WTC11 (cell line): Measurements from ENCODE around the gene RAB6A. TPM values are rescaled to one million over a fixed set of nuclear protein-coding genes. Genes with fewer than 3 reads are reported as not detected.

ENCODE experiments used
- ATAC-seq: fragments of 200-7000 bp; cut with Tn5 transposase; 2 replicates; pipeline ENCODE4 v1.10.0; 2021; ENCODE audit warnings: mild to moderate bottlenecking, moderate library complexity
- CTCF ChIA-PET: fragments of 300-600 bp; sonication (Branson Sonifier 250); formaldehyde crosslinking; loops from one replicate; lab custom pipeline; 2021; ENCODE audit warnings: antibody characterized with exemption; lab: Charles Lee
- POLR2A ChIA-PET: fragments of 350-600 bp; sonication (Branson Sonifier 250); formaldehyde crosslinking; loops from one replicate; lab custom pipeline; 2021; ENCODE audit warnings: antibody characterized with exemption; lab: Charles Lee
- DNase-seq: peaks from one replicate; pipeline ENCODE4 v3.0.0; 2021; ENCODE audit warnings: low spot score
- H3K27ac Mint-ChIP-seq: 2 replicates; pipeline ENCODE4 v1.8.0; 2021; ENCODE audit warnings: mixed read lengths
- H3K27me3 Mint-ChIP-seq: 2 replicates; pipeline ENCODE4 v1.8.0; 2021; ENCODE audit warnings: low read depth, mild to moderate bottlenecking, moderate library complexity, mixed read lengths
- H3K36me3 Mint-ChIP-seq: 2 replicates; pipeline ENCODE4 v1.8.0; 2021; ENCODE audit warnings: mixed read lengths
- H3K4me1 Mint-ChIP-seq: 2 replicates; pipeline ENCODE4 v1.8.0; 2022; ENCODE audit warnings: mixed read lengths
- H3K4me3 Mint-ChIP-seq: 2 replicates; pipeline ENCODE4 v1.8.0; 2021; ENCODE audit warnings: mild to moderate bottlenecking, moderate library complexity, mixed read lengths
- H3K9me3 Mint-ChIP-seq: 2 replicates; pipeline ENCODE4 v1.8.0; 2021; ENCODE audit warnings: mixed read lengths
- AFF4 ChIP-seq: sonication (generic); formaldehyde crosslinking; IDR thresholded peaks from 2 replicates; pipeline ENCODE4 v1.8.1; 2023; ENCODE audit warnings: mild to moderate bottlenecking, missing genetic modification reagents, borderline replicate concordance
- CDX4 ChIP-seq: fragments of 250-450 bp; sonication (Bioruptor Pico); IDR thresholded peaks from 2 replicates; pipeline ENCODE4 v1.9.0; 2021; ENCODE audit warnings: moderate library complexity, mild to moderate bottlenecking, inconsistent platforms, borderline replicate concordance
- CREB1 ChIP-seq: sonication (generic); formaldehyde crosslinking; IDR thresholded peaks from 2 replicates; pipeline ENCODE4 v1.8.0; 2023; ENCODE audit warnings: mild to moderate bottlenecking, missing genetic modification reagents
- EMX1 ChIP-seq: fragments of 250-450 bp; sonication (Bioruptor Pico); IDR thresholded peaks from 2 replicates; pipeline ENCODE4 v1.8.0; 2021; ENCODE audit warnings: mild to moderate bottlenecking
- ETV6 ChIP-seq: sonication (generic); formaldehyde crosslinking; IDR thresholded peaks from 2 replicates; pipeline ENCODE4 v1.8.1; 2022; ENCODE audit warnings: mild to moderate bottlenecking, missing genetic modification reagents
- GRHL2 ChIP-seq: fragments of 250-450 bp; sonication (Bioruptor Pico); IDR thresholded peaks from 2 replicates; pipeline ENCODE4 v1.8.0; 2022; ENCODE audit warnings: mild to moderate bottlenecking, moderate library complexity; ENCODE audit not compliant: insufficient replicate concordance, severe bottlenecking
- GTF2I ChIP-seq: fragments of 250-450 bp; sonication (Bioruptor Pico); conservative IDR thresholded peaks from 2 replicates; pipeline ENCODE4 v1.4.0; 2021; ENCODE audit warnings: mild to moderate bottlenecking
- IRF2 ChIP-seq: sonication (generic); formaldehyde crosslinking; IDR thresholded peaks from 2 replicates; pipeline ENCODE4 v1.8.0; 2022; ENCODE audit warnings: low read depth, missing genetic modification reagents, borderline replicate concordance
- JAZF1 ChIP-seq: fragments of 250-450 bp; sonication (Bioruptor Pico); IDR thresholded peaks from 2 replicates; pipeline ENCODE4 v1.9.0; 2021; ENCODE audit warnings: moderate library complexity, mild to moderate bottlenecking, inconsistent platforms
- KAT7 ChIP-seq: sonication (generic); formaldehyde crosslinking; IDR thresholded peaks from 2 replicates; pipeline ENCODE4 v1.8.1; 2023; ENCODE audit warnings: missing genetic modification reagents, mild to moderate bottlenecking, borderline replicate concordance
- NR1H2 ChIP-seq: sonication (generic); formaldehyde crosslinking; IDR thresholded peaks from 2 replicates; pipeline ENCODE4 v1.9.0; 2021; ENCODE audit warnings: mild to moderate bottlenecking, moderate library complexity, missing genetic modification reagents
- PRRX2 ChIP-seq: fragments of 250-450 bp; sonication (Bioruptor Pico); IDR thresholded peaks from 2 replicates; pipeline ENCODE4 v1.8.0; 2021; ENCODE audit warnings: mild to moderate bottlenecking
- SMAD4 ChIP-seq: sonication (generic); formaldehyde crosslinking; IDR thresholded peaks from 2 replicates; pipeline ENCODE4 v1.8.0; 2022; ENCODE audit warnings: mild to moderate bottlenecking, missing genetic modification reagents
- SOX15 ChIP-seq: fragments of 250-450 bp; sonication (Bioruptor Pico); IDR thresholded peaks from 2 replicates; pipeline ENCODE4 v1.9.0; 2021; ENCODE audit warnings: mild to moderate bottlenecking
- SP1 ChIP-seq: sonication (generic); formaldehyde crosslinking; conservative IDR thresholded peaks from 2 replicates; pipeline ENCODE4 v1.8.1; 2022; ENCODE audit warnings: missing genetic modification reagents
- TP53 ChIP-seq: sonication (generic); formaldehyde crosslinking; IDR thresholded peaks from 2 replicates; pipeline ENCODE4 v1.8.1; 2023; ENCODE audit warnings: mild to moderate bottlenecking, missing genetic modification reagents
- USF2 ChIP-seq: sonication (generic); formaldehyde crosslinking; IDR thresholded peaks from 2 replicates; pipeline ENCODE4 v1.8.1; 2023; ENCODE audit warnings: mild to moderate bottlenecking, missing genetic modification reagents, moderate library complexity
- ZNF138 ChIP-seq: sonication (generic); formaldehyde crosslinking; conservative IDR thresholded peaks from 2 replicates; pipeline ENCODE4 v1.8.1; 2022; ENCODE audit warnings: mild to moderate bottlenecking, moderate library complexity, missing genetic modification reagents
- ZNF317 ChIP-seq: sonication (generic); formaldehyde crosslinking; IDR thresholded peaks from 2 replicates; pipeline ENCODE4 v1.8.1; 2023; ENCODE audit warnings: low read depth, mild to moderate bottlenecking, moderate library complexity, missing genetic modification reagents, borderline replicate concordance
- ZNF396 ChIP-seq: fragments of 250-450 bp; sonication (Bioruptor Pico); IDR thresholded peaks from 2 replicates; pipeline ENCODE4 v1.8.0; 2021; ENCODE audit warnings: mild to moderate bottlenecking, moderate library complexity, borderline replicate concordance
- total RNA-seq: library from RNA; stranded (reverse); gene quantifications from 3 replicates; pipeline ENCODE4 v1.2.3, GENCODE V29; 2021
- TF ChIP-seq, protein P1 (sequence below): sonication (generic); formaldehyde crosslinking; IDR thresholded peaks from 2 replicates; pipeline ENCODE4 v1.8.1; 2023; ENCODE audit warnings: mild to moderate bottlenecking, moderate library complexity, missing genetic modification reagents
- TF ChIP-seq, protein P2 (sequence below): sonication (generic); formaldehyde crosslinking; IDR thresholded peaks from 2 replicates; pipeline ENCODE4 v1.8.0; 2022; ENCODE audit warnings: mild to moderate bottlenecking, missing genetic modification reagents
- TF ChIP-seq, protein P3 (sequence below): sonication (generic); formaldehyde crosslinking; IDR thresholded peaks from 2 replicates; pipeline ENCODE4 v1.8.1; 2022; ENCODE audit warnings: low read depth, mild to moderate bottlenecking, moderate library complexity, missing genetic modification reagents, borderline replicate concordance
- TF ChIP-seq, protein P4 (sequence below): fragments of 250-450 bp; sonication (Bioruptor Pico); conservative IDR thresholded peaks from 2 replicates; pipeline ENCODE4 v1.9.0; 2021; ENCODE audit warnings: mild to moderate bottlenecking
- TF ChIP-seq, protein P5 (sequence below): sonication (generic); formaldehyde crosslinking; IDR thresholded peaks from 2 replicates; pipeline ENCODE4 v1.8.1; 2022; ENCODE audit warnings: mild to moderate bottlenecking, moderate library complexity, missing genetic modification reagents

The RAB6A gene
- total RNA-seq, 1 experiment from 2014 or later = 107 TPM

GRCh38 chr11:73647459-73648100, 113.3 kb downstream of the RAB6A start:
- Mint-ChIP-seq H3K27ac (0 out of 2 replicates have a peak overlapping the region, but pooled peaks have one; percentile 27), H3K27me3 (peaks cover 96% of the 10 kb centered on the region), H3K4me1 (peaks cover 45% of the 10 kb centered on the region), H3K9me3 (no peaks in the 10 kb centered on the region), H3K4me3 (peak overlapping the region; percentile 87), H3K36me3 (no peaks in the 10 kb centered on the region)
- ATAC-seq (peak; percentile 78), DNase-seq (peak; percentile 96)
- ChIA-PET CTCF (interaction anchor here (1.1 to 8.9 kb wide), 10 partner anchors 14 to 341 kb away, joined by 3 to 104 read pairs (median 8); no protein-coding TSS in a partner anchor), POLR2A (interaction anchor here (0.5 to 1.6 kb wide), 3 partner anchors 17 to 113 kb away, joined by 3 to 11 read pairs (median 4); partner anchors contain the start of gene RAB6A)
- TF ChIP-seq SMAD4 (CRISPR knock-in tag) (no peak), GRHL2 (no peak), IRF2 (no peak), AFF4 (CRISPR knock-in tag) (no peak), TP53 (CRISPR knock-in tag) (no peak), CDX4 (CRISPR knock-in tag) (no peak), ZNF138 (no peak), ETV6 (CRISPR knock-in tag) (no peak), CREB1 (CRISPR knock-in tag) (no peak), USF2 (CRISPR knock-in tag) (no peak), GTF2I (peak; percentile 86), SP1 (peak; percentile 87), ZNF396 (CRISPR knock-in tag) (no peak), PRRX2 (no peak), JAZF1 (CRISPR knock-in tag) (no peak), EMX1 (CRISPR knock-in tag) (no peak), NR1H2 (CRISPR knock-in tag) (no peak), ZNF317 (CRISPR knock-in tag) (no peak), KAT7 (CRISPR knock-in tag) (no peak), SOX15 (no peak)
- TF ChIP-seq, protein P1, sequence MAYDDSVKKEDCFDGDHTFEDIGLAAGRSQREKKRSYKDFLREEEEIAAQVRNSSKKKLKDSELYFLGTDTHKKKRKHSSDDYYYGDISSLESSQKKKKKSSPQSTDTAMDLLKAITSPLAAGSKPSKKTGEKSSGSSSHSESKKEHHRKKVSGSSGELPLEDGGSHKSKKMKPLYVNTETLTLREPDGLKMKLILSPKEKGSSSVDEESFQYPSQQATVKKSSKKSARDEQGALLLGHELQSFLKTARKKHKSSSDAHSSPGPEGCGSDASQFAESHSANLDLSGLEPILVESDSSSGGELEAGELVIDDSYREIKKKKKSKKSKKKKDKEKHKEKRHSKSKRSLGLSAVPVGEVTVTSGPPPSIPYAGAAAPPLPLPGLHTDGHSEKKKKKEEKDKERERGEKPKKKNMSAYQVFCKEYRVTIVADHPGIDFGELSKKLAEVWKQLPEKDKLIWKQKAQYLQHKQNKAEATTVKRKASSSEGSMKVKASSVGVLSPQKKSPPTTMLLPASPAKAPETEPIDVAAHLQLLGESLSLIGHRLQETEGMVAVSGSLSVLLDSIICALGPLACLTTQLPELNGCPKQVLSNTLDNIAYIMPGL (CRISPR knock-in tag) = no peak
- TF ChIP-seq, protein P2, sequence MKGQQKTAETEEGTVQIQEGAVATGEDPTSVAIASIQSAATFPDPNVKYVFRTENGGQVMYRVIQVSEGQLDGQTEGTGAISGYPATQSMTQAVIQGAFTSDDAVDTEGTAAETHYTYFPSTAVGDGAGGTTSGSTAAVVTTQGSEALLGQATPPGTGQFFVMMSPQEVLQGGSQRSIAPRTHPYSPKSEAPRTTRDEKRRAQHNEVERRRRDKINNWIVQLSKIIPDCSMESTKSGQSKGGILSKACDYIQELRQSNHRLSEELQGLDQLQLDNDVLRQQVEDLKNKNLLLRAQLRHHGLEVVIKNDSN (CRISPR knock-in tag) = 0 out of 2 replicates have a peak, but pooled peaks have one; percentile 11
- TF ChIP-seq, protein P3, sequence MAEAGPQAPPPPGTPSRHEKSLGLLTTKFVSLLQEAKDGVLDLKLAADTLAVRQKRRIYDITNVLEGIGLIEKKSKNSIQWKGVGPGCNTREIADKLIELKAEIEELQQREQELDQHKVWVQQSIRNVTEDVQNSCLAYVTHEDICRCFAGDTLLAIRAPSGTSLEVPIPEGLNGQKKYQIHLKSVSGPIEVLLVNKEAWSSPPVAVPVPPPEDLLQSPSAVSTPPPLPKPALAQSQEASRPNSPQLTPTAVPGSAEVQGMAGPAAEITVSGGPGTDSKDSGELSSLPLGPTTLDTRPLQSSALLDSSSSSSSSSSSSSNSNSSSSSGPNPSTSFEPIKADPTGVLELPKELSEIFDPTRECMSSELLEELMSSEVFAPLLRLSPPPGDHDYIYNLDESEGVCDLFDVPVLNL (CRISPR knock-in tag) = no peak
- TF ChIP-seq, protein P4, sequence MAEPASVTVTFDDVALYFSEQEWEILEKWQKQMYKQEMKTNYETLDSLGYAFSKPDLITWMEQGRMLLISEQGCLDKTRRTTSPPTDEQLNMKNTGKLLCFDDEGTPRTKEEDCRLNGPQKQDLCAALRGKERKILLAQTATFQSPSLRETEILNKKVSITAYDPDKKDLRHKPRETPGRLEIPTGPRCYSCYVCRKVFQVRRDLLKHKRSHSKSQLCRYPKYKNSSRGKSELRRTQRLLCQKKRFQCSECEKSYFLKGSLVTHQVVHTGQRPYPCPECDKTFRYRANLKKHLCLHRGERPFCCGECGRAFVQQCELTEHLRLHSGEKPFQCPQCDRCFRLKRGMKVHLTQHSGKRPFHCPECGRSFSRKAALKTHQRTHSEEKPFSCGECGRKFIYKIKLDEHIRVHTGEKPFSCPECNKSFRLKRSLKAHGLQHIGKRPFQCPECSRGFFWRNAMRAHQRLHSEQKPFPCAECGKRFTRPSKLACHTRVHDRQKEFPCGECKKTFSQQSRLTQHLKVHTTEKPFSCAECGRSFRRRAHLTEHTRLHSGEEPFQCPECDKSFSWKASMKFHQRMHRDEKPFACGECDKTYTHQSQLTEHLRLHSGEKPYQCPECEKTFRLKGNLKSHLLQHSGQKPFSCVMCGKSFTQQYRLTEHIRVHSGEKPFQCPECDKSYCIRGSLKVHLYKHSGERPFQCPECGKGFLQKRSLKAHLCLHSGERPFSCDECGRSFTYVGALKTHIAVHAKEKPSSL (CRISPR knock-in tag) = no peak
- TF ChIP-seq, protein P5, sequence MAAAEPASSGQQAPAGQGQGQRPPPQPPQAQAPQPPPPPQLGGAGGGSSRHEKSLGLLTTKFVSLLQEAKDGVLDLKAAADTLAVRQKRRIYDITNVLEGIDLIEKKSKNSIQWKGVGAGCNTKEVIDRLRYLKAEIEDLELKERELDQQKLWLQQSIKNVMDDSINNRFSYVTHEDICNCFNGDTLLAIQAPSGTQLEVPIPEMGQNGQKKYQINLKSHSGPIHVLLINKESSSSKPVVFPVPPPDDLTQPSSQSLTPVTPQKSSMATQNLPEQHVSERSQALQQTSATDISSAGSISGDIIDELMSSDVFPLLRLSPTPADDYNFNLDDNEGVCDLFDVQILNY (CRISPR knock-in tag) = no peak
